ENCODE results near the gene HYDIN. TPM values are rescaled to one million over a fixed set of nuclear protein-coding genes. Genes with fewer than 3 reads are reported as not detected.

HYDIN gene
- total RNA-seq, 4 donors from 2014 or later, result 0.72 to 4.3 (median 1.2) TPM

- DNase-seq (ENCODE audit: low spot score), result no peak
- no peak for ATAC-seq (ENCODE audit: low FRiP score)
- no peak for TF ChIP-seq CTCF (IDR thresholded peaks at IDR 0.05)
These were observed 1.2 kb downstream of the HYDIN start for GRCh38 chr16:71229344-71229743.

GRCh38 chr16:71226229-71227141 lies 4.0 kb downstream of the HYDIN start:
- no peak for ATAC-seq (ENCODE audit: low FRiP score)
- no peak for TF ChIP-seq CTCF (IDR thresholded peaks at IDR 0.05)
- no peak for DNase-seq (ENCODE audit: low spot score)

- no peak for DNase-seq (ENCODE audit: low spot score)
- no peak for ATAC-seq (ENCODE audit: low FRiP score)
- no peak for TF ChIP-seq CTCF (IDR thresholded peaks at IDR 0.05)
These were observed 5.4 kb downstream of the HYDIN start for GRCh38 chr16:71225145-71225544.

- no peak for DNase-seq (ENCODE audit: low spot score)
- ATAC-seq (ENCODE audit: low FRiP score), result no peak
- no peak for TF ChIP-seq CTCF (IDR thresholded peaks at IDR 0.05)
These were observed 12.1 kb downstream of the HYDIN start for GRCh38 chr16:71218306-71218963.

GRCh38 chr16:71217506-71217905 lies 13.0 kb downstream of the HYDIN start:
- ATAC-seq (ENCODE audit: low FRiP score) (no peak), DNase-seq (ENCODE audit: low spot score) (no peak)
- no peak for TF ChIP-seq CTCF (IDR thresholded peaks at IDR 0.05)

GRCh38 chr16:71216714-71217113 lies 13.8 kb downstream of the HYDIN start:
- ATAC-seq (ENCODE audit: low FRiP score) (no peak), DNase-seq (ENCODE audit: low spot score) (no peak)
- no peak for TF ChIP-seq CTCF (IDR thresholded peaks at IDR 0.05)
